GM23338 (cell line): ENCODE results near the gene NME9. TPM values are rescaled to one million over a fixed set of nuclear protein-coding genes. Genes with fewer than 3 reads are reported as not detected.

Source experiments
- ATAC-seq: fragments of 200-7000 bp; cut with Tn5 transposase; 3 replicates; pipeline ENCODE4 v1.9.1; 2020
- DNase-seq: peaks from one replicate; pipeline ENCODE4 v3.0.0-alpha.2; 2015; ENCODE audit warnings: low spot score
- H2AFZ ChIP-seq: fragments of 200-600 bp; sonication (generic); 2 replicates; pipeline ENCODE4 v1.8.0; 2016; ENCODE audit warnings: antibody characterized with exemption, mild to moderate bottlenecking, moderate library complexity
- H3F3A ChIP-seq: fragments of 200-600 bp; sonication (generic); replicated peaks from 2 replicates; pipeline ENCODE4 v1.8.0; 2017; ENCODE audit warnings: antibody characterized with exemption, mixed run types, low read depth
- H3K27ac ChIP-seq: fragments of 200-600 bp; sonication (generic); 2 replicates; pipeline ENCODE4 v1.6.1; 2016; ENCODE audit warnings: low read depth
- H3K27me3 ChIP-seq: fragments of 200-600 bp; sonication (generic); 2 replicates; pipeline ENCODE4 v1.8.0; 2016; ENCODE audit warnings: mild to moderate bottlenecking, mixed run types, moderate library complexity; ENCODE audit not compliant: insufficient read depth
- H3K36me3 ChIP-seq: fragments of 200-600 bp; sonication (generic); 2 replicates; pipeline ENCODE4 v1.8.0; 2016; ENCODE audit warnings: mild to moderate bottlenecking; ENCODE audit not compliant: insufficient read depth
- H3K4me1 ChIP-seq: fragments of 200-600 bp; sonication (generic); 2 replicates; pipeline ENCODE4 v1.8.0; 2016; ENCODE audit warnings: mild to moderate bottlenecking, moderate library complexity; ENCODE audit not compliant: insufficient read depth
- H3K4me2 ChIP-seq: fragments of 200-600 bp; sonication (generic); 2 replicates; pipeline ENCODE4 v1.7.1; 2017; ENCODE audit warnings: mixed run types
- H3K4me3 ChIP-seq: fragments of 200-600 bp; sonication (generic); 2 replicates; pipeline ENCODE4 v1.6.1; 2016; ENCODE audit warnings: mixed run types
- H3K79me2 ChIP-seq: fragments of 200-600 bp; sonication (generic); replicated peaks from 2 replicates; pipeline ENCODE4 v1.8.0; 2017; ENCODE audit warnings: mild to moderate bottlenecking; ENCODE audit not compliant: insufficient read depth
- H3K9me2 ChIP-seq: fragments of 200-600 bp; sonication (generic); 2 replicates; pipeline ENCODE4 v1.8.0; 2017; ENCODE audit not compliant: insufficient read depth
- H4K20me1 ChIP-seq: fragments of 200-600 bp; sonication (generic); replicated peaks from 2 replicates; pipeline ENCODE4 v1.8.0; 2017; ENCODE audit warnings: mild to moderate bottlenecking; ENCODE audit not compliant: insufficient read depth
- H3K27ac Mint-ChIP-seq: 2 replicates; pipeline ENCODE4 v1.8.0; 2020; ENCODE audit warnings: inconsistent platforms, mild to moderate bottlenecking, moderate library complexity, mixed read lengths
- H3K27me3 Mint-ChIP-seq: 3 replicates; pipeline ENCODE4 v1.8.0; 2022; ENCODE audit warnings: low read depth, mild to moderate bottlenecking, moderate library complexity, mixed read lengths, inconsistent platforms; ENCODE audit not compliant: insufficient read depth, poor library complexity
- H3K36me3 Mint-ChIP-seq: 3 replicates; pipeline ENCODE4 v1.8.0; 2021; ENCODE audit warnings: low read depth, mild to moderate bottlenecking, inconsistent platforms, moderate library complexity, mixed read lengths
- H3K4me1 Mint-ChIP-seq: 3 replicates; pipeline ENCODE4 v1.8.0; 2020; ENCODE audit warnings: mild to moderate bottlenecking, inconsistent platforms, mixed read lengths
- H3K4me3 Mint-ChIP-seq: 3 replicates; pipeline ENCODE4 v1.8.0; 2021; ENCODE audit warnings: moderate library complexity, mild to moderate bottlenecking, inconsistent platforms, mixed read lengths
- H3K9me3 Mint-ChIP-seq: 3 replicates; pipeline ENCODE4 v1.8.0; 2020; ENCODE audit warnings: moderate library complexity, mild to moderate bottlenecking, inconsistent platforms, mixed read lengths
- EZH2phosphoT487 ChIP-seq: fragments of 200-600 bp; sonication (generic); IDR thresholded peaks from one replicate; pipeline ENCODE4 v1.8.1; 2018; ENCODE audit warnings: antibody characterized with exemption; ENCODE audit not compliant: unreplicated experiment
- POLR2AphosphoS5 ChIP-seq: IDR thresholded peaks from 2 replicates; pipeline ENCODE4 v1.6.1; 2016; ENCODE audit warnings: antibody characterized with exemption, low read depth
- STAT1 ChIP-seq: IDR thresholded peaks from one replicate; pipeline ENCODE4 v1.6.1; 2016; ENCODE audit warnings: antibody characterized with exemption; ENCODE audit not compliant: unreplicated experiment
- ZNF114 ChIP-seq: fragments of 250-450 bp; sonication (Bioruptor Pico); IDR thresholded peaks from 2 replicates; pipeline ENCODE4 v1.5.0; 2020; ENCODE audit warnings: mild to moderate bottlenecking, moderate library complexity
- polyA plus RNA-seq: library from polyadenylated mRNA; unstranded; fragments of >200 nt; fragmentation: Nextera tagmentation; extraction: Ambion mirVana; gene quantifications from 2 replicates; pipeline ENCODE4 v1.2.1, GENCODE V29; 2016
- total RNA-seq: library from RNA; depleted of rRNA; stranded (reverse); fragments of >200 nt; shearing (Covaris generic); gene quantifications from 2 replicates; pipeline ENCODE4 v1.2.3, GENCODE V29; 2014
- TF ChIP-seq, protein P1 (sequence below): fragments of 250-450 bp; sonication (Bioruptor Pico); IDR thresholded peaks from 2 replicates; pipeline ENCODE4 v1.5.0; 2020; ENCODE audit warnings: mild to moderate bottlenecking, moderate library complexity
- TF ChIP-seq, protein P2 (sequence below): IDR thresholded peaks from 2 replicates; pipeline ENCODE4 v1.6.1; 2016; ENCODE audit warnings: antibody characterized with exemption

Gene NME9
- total and polyA plus RNA-seq, 2 experiments from 2014 or later, result 0.14 to 2.0 TPM

DNA sequence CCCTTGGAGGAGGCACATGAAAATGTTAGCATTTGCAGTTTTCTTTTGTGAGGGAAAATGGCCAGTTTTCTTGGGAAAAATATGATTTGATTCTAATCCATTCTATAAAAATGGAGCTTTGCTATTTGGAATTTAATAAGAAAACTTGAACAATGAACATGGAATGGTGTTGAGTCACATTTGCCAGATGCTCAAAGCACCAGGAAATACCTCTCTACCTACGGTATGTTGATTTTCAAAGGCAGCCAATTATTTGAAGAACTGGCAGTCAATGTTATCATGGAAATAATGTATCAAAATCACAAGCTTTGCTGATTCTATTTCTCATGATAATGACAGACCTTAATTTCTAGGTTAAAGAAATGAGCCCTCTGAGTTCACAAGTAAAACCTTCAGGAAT, 14.9 kb downstream of the NME9 start (continued):
- TF ChIP-seq, protein P1, sequence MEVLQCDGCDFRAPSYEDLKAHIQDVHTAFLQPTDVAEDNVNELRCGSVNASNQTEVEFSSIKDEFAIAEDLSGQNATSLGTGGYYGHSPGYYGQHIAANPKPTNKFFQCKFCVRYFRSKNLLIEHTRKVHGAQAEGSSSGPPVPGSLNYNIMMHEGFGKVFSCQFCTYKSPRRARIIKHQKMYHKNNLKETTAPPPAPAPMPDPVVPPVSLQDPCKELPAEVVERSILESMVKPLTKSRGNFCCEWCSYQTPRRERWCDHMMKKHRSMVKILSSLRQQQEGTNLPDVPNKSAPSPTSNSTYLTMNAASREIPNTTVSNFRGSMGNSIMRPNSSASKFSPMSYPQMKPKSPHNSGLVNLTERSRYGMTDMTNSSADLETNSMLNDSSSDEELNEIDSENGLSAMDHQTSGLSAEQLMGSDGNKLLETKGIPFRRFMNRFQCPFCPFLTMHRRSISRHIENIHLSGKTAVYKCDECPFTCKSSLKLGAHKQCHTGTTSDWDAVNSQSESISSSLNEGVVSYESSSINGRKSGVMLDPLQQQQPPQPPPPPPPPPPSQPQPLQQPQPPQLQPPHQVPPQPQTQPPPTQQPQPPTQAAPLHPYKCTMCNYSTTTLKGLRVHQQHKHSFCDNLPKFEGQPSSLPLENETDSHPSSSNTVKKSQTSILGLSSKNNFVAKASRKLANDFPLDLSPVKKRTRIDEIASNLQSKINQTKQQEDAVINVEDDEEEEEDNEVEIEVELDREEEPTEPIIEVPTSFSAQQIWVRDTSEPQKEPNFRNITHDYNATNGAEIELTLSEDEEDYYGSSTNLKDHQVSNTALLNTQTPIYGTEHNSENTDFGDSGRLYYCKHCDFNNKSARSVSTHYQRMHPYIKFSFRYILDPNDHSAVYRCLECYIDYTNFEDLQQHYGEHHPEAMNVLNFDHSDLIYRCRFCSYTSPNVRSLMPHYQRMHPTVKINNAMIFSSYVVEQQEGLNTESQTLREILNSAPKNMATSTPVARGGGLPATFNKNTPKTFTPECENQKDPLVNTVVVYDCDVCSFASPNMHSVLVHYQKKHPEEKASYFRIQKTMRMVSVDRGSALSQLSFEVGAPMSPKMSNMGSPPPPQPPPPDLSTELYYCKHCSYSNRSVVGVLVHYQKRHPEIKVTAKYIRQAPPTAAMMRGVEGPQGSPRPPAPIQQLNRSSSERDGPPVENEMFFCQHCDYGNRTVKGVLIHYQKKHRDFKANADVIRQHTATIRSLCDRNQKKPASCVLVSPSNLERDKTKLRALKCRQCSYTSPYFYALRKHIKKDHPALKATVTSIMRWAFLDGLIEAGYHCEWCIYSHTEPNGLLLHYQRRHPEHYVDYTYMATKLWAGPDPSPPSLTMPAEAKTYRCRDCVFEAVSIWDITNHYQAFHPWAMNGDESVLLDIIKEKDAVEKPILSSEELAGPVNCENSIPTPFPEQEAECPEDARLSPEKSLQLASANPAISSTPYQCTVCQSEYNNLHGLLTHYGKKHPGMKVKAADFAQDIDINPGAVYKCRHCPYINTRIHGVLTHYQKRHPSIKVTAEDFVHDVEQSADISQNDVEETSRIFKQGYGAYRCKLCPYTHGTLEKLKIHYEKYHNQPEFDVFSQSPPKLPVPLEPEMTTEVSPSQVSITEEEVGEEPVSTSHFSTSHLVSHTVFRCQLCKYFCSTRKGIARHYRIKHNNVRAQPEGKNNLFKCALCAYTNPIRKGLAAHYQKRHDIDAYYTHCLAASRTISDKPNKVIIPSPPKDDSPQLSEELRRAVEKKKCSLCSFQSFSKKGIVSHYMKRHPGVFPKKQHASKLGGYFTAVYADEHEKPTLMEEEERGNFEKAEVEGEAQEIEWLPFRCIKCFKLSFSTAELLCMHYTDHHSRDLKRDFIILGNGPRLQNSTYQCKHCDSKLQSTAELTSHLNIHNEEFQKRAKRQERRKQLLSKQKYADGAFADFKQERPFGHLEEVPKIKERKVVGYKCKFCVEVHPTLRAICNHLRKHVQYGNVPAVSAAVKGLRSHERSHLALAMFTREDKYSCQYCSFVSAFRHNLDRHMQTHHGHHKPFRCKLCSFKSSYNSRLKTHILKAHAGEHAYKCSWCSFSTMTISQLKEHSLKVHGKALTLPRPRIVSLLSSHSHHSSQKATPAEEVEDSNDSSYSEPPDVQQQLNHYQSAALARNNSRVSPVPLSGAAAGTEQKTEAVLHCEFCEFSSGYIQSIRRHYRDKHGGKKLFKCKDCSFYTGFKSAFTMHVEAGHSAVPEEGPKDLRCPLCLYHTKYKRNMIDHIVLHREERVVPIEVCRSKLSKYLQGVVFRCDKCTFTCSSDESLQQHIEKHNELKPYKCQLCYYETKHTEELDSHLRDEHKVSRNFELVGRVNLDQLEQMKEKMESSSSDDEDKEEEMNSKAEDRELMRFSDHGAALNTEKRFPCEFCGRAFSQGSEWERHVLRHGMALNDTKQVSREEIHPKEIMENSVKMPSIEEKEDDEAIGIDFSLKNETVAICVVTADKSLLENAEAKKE, result no peak

DNA sequence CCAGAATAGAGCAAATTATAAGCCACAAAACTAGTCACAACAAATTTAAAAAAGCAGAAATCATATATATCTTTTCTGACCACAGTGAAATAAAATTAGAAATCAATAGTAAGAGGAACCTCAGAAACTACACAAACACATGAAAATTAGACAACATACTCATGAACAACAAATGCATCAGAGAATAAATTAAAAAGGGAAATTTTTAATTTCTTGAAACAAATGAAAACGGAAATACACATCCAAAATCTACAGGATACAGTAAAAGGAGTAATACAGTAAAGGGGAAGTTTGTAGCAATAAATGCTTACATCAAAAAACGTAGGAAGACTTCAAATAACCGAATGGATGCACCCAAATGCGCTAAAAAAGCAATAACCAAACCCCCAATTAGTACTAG, 19.2 kb downstream of the NME9 start:
- H3K36me3 ChIP-seq, result 0 out of 2 replicates have a peak, but pooled peaks cover 3% of the 10 kb centered on the region
- no peak overlapping the region for H3K27ac ChIP-seq
- no peak overlapping the region for H3K4me3 Mint-ChIP-seq
- TF ChIP-seq ZNF114, result no peak
- peaks cover 16% of the 10 kb centered on the region; the same call in 1 of the 2 replicates for H3K9me2 ChIP-seq
- H3K79me2 ChIP-seq, result no peaks in the 10 kb centered on the region
- no peak overlapping the region for H3K4me3 ChIP-seq
- H3K36me3 Mint-ChIP-seq, result peaks cover 20% of the 10 kb centered on the region
- H3K4me2 ChIP-seq, result no peak overlapping the region
- no peaks in the 10 kb centered on the region for H3F3A ChIP-seq
- no peaks in the 10 kb centered on the region for H3K27me3 ChIP-seq
- H3K27ac Mint-ChIP-seq, result no peak overlapping the region
- H3K9me3 Mint-ChIP-seq, result peaks cover 31% of the 10 kb centered on the region
- no peaks in the 10 kb centered on the region for H3K4me1 Mint-ChIP-seq
- H4K20me1 ChIP-seq, result no peaks in the 10 kb centered on the region
- DNase-seq (no peak), ATAC-seq (no peak)
- no peak overlapping the region for H2AFZ ChIP-seq
- no peaks in the 10 kb centered on the region for H3K4me1 ChIP-seq
- peaks cover 5% of the 10 kb centered on the region for H3K27me3 Mint-ChIP-seq

DNA sequence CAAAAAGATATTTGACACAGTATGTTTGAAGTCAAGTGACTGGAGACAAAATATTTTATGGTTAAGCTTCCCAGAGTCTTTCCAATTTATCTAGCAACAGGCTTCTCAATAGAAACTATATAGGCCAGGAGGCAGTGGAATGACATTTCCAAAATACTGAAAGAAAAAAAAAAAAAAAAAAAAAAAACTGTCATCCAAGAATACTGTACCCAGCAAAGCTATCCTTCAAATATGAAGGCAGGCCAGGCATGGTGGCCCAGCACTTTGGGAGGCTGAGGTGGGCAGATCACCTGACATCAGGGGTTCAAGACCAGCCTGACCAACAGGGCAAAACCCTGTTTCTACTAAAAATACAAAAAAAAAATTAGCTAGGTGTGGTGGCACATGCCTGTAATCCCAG, 20.9 kb downstream of the NME9 start:
- ATAC-seq, result no peak
- TF ChIP-seq EZH2phosphoT487, result no peak
- no peak for TF ChIP-seq ZNF114
- TF ChIP-seq, protein P2, sequence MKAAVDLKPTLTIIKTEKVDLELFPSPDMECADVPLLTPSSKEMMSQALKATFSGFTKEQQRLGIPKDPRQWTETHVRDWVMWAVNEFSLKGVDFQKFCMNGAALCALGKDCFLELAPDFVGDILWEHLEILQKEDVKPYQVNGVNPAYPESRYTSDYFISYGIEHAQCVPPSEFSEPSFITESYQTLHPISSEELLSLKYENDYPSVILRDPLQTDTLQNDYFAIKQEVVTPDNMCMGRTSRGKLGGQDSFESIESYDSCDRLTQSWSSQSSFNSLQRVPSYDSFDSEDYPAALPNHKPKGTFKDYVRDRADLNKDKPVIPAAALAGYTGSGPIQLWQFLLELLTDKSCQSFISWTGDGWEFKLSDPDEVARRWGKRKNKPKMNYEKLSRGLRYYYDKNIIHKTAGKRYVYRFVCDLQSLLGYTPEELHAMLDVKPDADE, result no peak
- no peak for TF ChIP-seq STAT1
- TF ChIP-seq POLR2AphosphoS5, result no peak

More for the DNA sequence above, 20.9 kb downstream of the NME9 start:
- H3K4me3 Mint-ChIP-seq, result no peak overlapping the region
- no peaks in the 10 kb centered on the region for H3K4me1 Mint-ChIP-seq
- Histone ChIP-seq H3K79me2 (no peaks in the 10 kb centered on the region), H3K4me2 (no peak overlapping the region), H2AFZ (no peak overlapping the region), H3K36me3 (0 out of 2 replicates have a peak, but pooled peaks cover 3% of the 10 kb centered on the region), H3F3A (no peaks in the 10 kb centered on the region), H3K4me1 (no peaks in the 10 kb centered on the region), H4K20me1 (no peaks in the 10 kb centered on the region), H3K27ac (no peak overlapping the region), H3K9me2 (peaks cover 16% of the 10 kb centered on the region; the same call in 1 of the 2 replicates), H3K4me3 (no peak overlapping the region), H3K27me3 (no peaks in the 10 kb centered on the region)
- no peak for DNase-seq
- peaks cover 20% of the 10 kb centered on the region for H3K36me3 Mint-ChIP-seq
- peaks cover 5% of the 10 kb centered on the region for H3K27me3 Mint-ChIP-seq
- H3K9me3 Mint-ChIP-seq, result peaks cover 31% of the 10 kb centered on the region
- no peak overlapping the region for H3K27ac Mint-ChIP-seq
